ENCODE data around the gene ELN. TPM values are rescaled to one million over a fixed set of nuclear protein-coding genes. Genes with fewer than 3 reads are reported as not detected.

ELN gene
- total and polyA plus RNA-seq, 2 of the 4 experiments (the other 2 are of a cell fraction): 2.2 to 14.3 TPM

GRCh38 chr7:74029991-74030415 is 2.0 kb downstream of the ELN start (continued):
- TF ChIP-seq CEBPB (IDR thresholded peaks at IDR 0.05; ENCODE audit: low read depth, low read length) (no peak), NFE2L2 (IDR thresholded peaks at IDR 0.05; ENCODE audit: low read depth, low read length) (no peak), FOS (IDR thresholded peaks at IDR 0.05; ENCODE audit: low read depth, low read length) (no peak)

GRCh38 chr7:74030861-74031260 is 2.9 kb downstream of the ELN start:
- Histone ChIP-seq H3K27me3 (ENCODE audit: control insufficient read depth, insufficient read depth, low read length) (no peaks in the 10 kb centered on the region), H3K36me3 (ENCODE audit: control insufficient read depth, insufficient read depth, low read length) (no peaks in the 10 kb centered on the region), H2BK5ac (ENCODE audit: low read depth, low read length, poor library complexity, severe bottlenecking) (no peak overlapping the region), H3K18ac (ENCODE audit: low read depth, low read length) (no peak overlapping the region), H3K4me3 (ENCODE audit: insufficient read depth, low read depth, low read length) (no peak overlapping the region), H3K4ac (ENCODE audit: low read depth, low read length) (no peak overlapping the region; the same call in 1 of the 2 replicates), H4K5ac (ENCODE audit: low read depth, low read length) (no peak overlapping the region), H2BK15ac (ENCODE audit: low read depth, low read length) (no peak overlapping the region), H2BK20ac (ENCODE audit: low read depth, low read length) (no peak overlapping the region), H4K91ac (ENCODE audit: insufficient read depth, low read depth, low read length) (no peak overlapping the region), H3K9ac (ENCODE audit: low read depth, low read length) (no peak overlapping the region), H3K27ac (ENCODE audit: insufficient read depth, low read length) (no peak overlapping the region), H3K4me2 (ENCODE audit: low read depth, low read length) (no peak overlapping the region), H2AFZ (replicated peaks; ENCODE audit: low read length, poor library complexity) (no peak overlapping the region), H3K23ac (ENCODE audit: low read depth, low read length) (no peak overlapping the region), H4K20me1 (ENCODE audit: insufficient read depth, low read length) (no peaks in the 10 kb centered on the region), H2BK120ac (ENCODE audit: low read depth, low read length) (no peak overlapping the region), H4K8ac (ENCODE audit: low read depth in 2 of 2, low read length in 2 of 2) (no peak overlapping the region), H3K56ac (ENCODE audit: extremely low read depth, insufficient read depth, low read length) (no peak overlapping the region), H2AK5ac (ENCODE audit: low read depth, low read length) (no peak overlapping the region; the same call in 1 of the 2 replicates), H3K14ac (replicated peaks; ENCODE audit: low read depth, low read length) (no peak overlapping the region), H3K79me1 (ENCODE audit: low read depth in 1 of 2, low read length in 2 of 2) (peaks cover 0 to 10% of the 10 kb centered on the region in 2 experiments; a peak in 1 of 4 replicates), H3K4me1 (ENCODE audit: control insufficient read depth, insufficient read depth, low read length) (peaks cover 34% of the 10 kb centered on the region), H2AK9ac (replicated peaks; ENCODE audit: low read depth, low read length, poor library complexity) (no peak overlapping the region), H3K9me1 (ENCODE audit: insufficient read depth, low read length) (peaks cover 3% of the 10 kb centered on the region; the same call in 1 of the 2 replicates), H3K9me3 (ENCODE audit: control insufficient read depth, insufficient read depth, low read length) (no peaks in the 10 kb centered on the region)
- ChIA-PET CTCF (interaction anchor here (0.6 kb wide), 1 partner anchor 37 kb away, joined by 3 read pairs; no protein-coding TSS in a partner anchor), POLR2A (ENCODE audit: unreplicated experiment) (no interaction called here)
- intact Hi-C loops (cut with micrococcal nuclease): no loop called here
- dilution Hi-C loops (cut with HindIII; ENCODE audit: low sequenced_read_pairs, unreplicated experiment): no loop called here
- ATAC-seq (ENCODE audit: low read depth) (no peak), DNase-seq (no peak)
- WGBS, 2 experiments (ENCODE audit: extremely low coverage in 2 of 2, insufficient read length in 1 of 2): 55% methylated on average over 2 of the region's 7 CpGs; no CpG with 5 or more reads in 1 of the 2 experiments
- no TSS peak for BruUV-seq (replicated peaks)
- in situ Hi-C loops (cut with MboI; ENCODE audit: low sequenced_read_pairs): no loop called here
- TF ChIP-seq RAD21 (IDR thresholded peaks at IDR 0.05; ENCODE audit: low read length) (no peak), CTCF (conservative IDR thresholded peaks at IDR 0.05; ENCODE audit: low read depth, low read length) (no peak), FOS (IDR thresholded peaks at IDR 0.05; ENCODE audit: low read depth, low read length) (no peak), MAFK (IDR thresholded peaks at IDR 0.05; ENCODE audit: low read depth, low read length) (no peak), RFX5 (IDR thresholded peaks at IDR 0.05; ENCODE audit: low read depth, low read length) (no peak), USF2 (IDR thresholded peaks at IDR 0.05; ENCODE audit: low read depth, low read length) (no peak), CEBPB (IDR thresholded peaks at IDR 0.05; ENCODE audit: low read depth, low read length) (no peak), RCOR1 (IDR thresholded peaks at IDR 0.05; ENCODE audit: insufficient replicate concordance, low read length) (no peak), MAZ (IDR thresholded peaks at IDR 0.05; ENCODE audit: borderline replicate concordance, low read depth, low read length) (no peak), POLR2A (IDR thresholded peaks at IDR 0.05; ENCODE audit: low read depth, low read length) (no peak), NFE2L2 (IDR thresholded peaks at IDR 0.05; ENCODE audit: low read depth, low read length) (no peak), SMC3 (IDR thresholded peaks at IDR 0.05; ENCODE audit: low read depth, low read length) (no peak), MXI1 (IDR thresholded peaks at IDR 0.05; ENCODE audit: borderline replicate concordance, low read depth, low read length) (no peak), BHLHE40 (IDR thresholded peaks at IDR 0.05; ENCODE audit: low read depth, low read length) (no peak)

All from IMR-90 (cell line).